HG03280 (cell line): ENCODE measurements around the gene ERCC4.

ENCODE experiments used
- ATAC-seq: cut with Tn5 transposase; IDR thresholded peaks from one replicate; pipeline ENCODE4 v1.9.1; 2021; ENCODE audit warnings: mild to moderate bottlenecking, moderate library complexity; ENCODE audit not compliant: unreplicated experiment

ERCC4 gene

DNA sequence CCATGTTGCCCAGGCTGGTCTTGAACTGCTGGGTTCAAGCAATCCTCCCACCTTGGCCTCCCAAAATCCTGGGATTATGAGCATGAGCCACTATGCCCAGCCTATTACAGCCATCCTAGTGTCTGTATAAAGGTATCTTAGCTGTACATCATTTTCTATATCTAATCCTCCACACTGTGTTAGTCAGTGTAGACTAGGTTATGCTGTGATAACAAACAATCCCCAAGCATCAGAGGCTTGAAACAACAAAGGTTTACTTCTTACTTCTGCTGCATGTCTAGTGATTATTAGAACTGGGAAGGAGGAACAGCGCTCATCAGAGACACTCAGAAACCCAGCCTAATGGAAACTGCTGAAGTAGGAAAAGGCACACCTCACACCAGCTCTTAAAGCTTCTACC is 68.1 kb downstream of the ERCC4 start:
- no peak for ATAC-seq

- ATAC-seq: no peak
These were observed 72.4 kb downstream of the ERCC4 start for GRCh38 chr16:13992322-13992721.

DNA sequence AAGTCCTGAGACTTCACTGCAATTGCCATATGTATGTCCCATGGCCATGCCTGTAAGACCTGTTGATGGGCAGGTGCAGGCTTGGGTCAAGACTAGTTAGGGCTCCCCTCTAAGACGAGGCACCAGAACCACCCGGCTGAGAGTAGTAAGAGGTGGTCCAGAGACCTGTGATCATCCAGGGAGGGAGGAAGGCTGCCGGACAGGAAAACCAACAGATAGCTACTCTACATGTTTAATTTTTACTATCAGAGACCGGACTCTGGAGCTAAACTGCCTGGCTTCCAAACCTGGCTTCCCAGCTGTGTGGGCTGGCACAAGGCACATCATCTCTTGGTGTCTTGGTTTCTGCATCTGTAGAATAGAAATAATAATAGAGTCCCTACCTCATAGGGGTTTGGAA is 73.0 kb downstream of the ERCC4 start:
- no peak for ATAC-seq

DNA sequence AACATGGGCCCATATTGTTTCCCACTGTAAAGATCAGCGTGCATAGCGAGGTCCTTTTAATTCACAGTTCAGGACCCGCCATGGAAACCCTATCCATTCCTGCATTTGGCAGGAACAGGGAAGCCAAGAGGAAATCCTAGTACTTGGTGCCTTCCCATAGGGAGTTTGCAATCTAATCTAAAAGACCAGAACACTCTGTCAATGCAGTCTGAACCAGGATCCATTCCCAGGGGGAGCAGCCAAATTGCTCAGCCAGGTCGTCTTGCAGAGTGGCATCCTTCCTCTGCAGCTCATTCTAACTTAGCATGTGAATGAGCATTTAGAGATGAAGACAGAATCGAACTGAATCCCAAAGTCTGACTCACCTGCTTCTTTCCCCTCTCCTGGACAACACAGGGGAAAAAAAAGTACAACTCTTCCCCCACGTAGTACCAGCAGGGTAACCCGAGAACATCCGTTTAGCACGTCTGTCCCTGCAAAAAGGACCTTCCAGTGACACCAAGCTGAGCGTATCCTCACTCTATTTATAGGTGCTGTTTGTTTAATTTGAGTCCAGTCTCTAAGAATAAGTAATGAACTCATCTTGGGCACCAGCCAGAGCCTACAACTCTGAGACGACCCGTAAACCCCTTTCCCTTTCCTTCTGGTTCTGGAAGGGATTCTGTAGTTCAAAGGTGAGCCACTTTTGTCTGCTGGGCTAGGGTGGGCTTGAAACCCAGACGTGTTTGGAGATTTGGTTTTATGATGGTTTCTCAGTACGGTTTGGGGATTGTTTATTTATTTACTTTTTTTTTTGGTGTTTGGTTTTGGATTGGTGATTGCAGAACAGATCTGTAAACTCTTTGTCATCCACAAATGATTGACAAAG is 74.5 kb downstream of the ERCC4 start:
- no peak for ATAC-seq

DNA sequence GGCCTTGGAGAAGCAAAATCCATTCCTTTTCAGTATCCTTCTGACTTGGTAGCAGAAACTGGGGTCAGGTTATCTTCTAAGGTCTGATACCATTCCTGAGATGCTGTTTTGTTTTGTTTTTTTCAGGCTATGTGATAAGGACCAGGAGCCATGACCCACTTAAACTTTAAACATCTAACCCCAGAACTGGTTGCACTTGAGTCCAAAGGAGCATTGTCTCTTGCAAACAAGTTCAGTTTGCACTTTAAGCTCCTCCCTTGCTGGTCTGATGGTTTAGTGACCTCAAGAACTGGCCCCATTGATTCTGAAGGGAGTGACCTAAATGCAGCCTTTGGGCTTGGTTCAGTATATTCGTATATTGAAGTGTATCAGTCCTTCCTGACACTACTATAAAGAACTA is 75.2 kb downstream of the ERCC4 start:
- no peak for ATAC-seq

DNA sequence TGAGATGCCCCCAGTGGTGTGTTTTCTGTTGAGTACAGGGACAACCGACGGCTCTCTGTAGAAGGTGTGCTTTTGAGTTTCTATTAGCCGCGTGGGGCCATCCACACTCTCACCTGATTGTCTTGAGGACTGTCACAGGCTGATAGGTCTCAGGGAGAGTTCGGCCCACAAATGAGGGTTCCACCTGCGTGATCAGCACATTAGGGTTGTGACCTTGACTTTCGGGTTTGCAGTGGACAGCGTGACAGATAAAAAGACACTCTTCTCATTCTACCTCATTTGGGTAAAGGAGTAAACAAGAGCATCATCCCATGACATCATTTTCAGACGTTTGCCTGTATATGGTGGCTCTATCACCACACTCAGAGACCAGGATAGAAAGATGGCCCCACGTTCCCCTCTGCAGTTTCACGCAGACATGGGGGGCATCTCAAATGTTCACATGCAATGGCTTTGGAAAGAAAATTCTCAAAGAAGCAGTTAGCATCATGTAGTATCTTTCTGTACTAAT is 76.9 kb downstream of the ERCC4 start:
- no peak for ATAC-seq

DNA sequence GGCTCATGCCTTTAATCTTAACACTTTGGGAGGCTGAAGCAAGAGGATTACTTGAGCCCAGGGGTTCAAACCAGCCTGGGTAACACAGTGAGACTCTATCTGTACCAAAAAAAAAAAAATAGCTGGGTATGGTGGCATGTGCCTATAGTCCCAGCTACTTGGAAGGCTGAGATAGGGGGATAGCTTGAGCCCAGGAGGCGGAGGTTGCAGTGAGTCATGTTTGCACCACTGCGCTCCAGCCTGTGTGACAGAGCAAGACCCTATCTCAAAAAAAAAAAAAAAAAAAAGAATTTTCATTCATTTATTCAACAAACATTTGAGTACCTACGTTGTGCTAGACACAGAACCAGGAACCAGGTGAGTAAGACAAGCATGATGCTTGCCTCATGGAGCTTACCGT is 77.6 kb downstream of the ERCC4 start:
- no peak for ATAC-seq

GRCh38 chr16:13997933-13998332 is 78.0 kb downstream of the ERCC4 start:
- ATAC-seq: no peak

- ATAC-seq: no peak
These were observed 79.3 kb downstream of the ERCC4 start for GRCh38 chr16:13999071-13999894.

GRCh38 chr16:13999895-14000425 is 80.0 kb downstream of the ERCC4 start:
- ATAC-seq: no peak

DNA sequence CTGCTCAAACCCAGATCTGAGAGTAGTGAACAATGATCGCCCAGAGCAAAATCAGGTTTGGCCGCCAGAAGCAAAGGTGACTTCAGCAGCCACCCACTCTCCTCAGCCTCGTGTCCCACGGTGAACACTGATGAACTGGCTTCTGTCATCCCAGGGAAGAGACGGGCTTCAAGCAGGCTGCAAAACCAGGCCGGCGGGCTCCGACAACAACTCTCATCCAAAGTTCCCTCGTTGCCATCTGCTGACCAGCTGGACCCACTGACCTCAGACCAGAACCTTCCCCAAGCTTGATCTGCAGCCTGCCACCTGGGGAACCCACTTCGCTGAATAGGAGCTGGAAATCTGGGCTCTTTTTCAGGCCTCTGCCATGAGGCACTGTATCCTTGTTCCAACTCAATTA is 81.6 kb downstream of the ERCC4 start:
- no peak for ATAC-seq
